RPMI8226 (cell line): ENCODE measurements around the gene MPV17.
"Not testable (repeated sequence)": the region's sequence is repeated elsewhere in the genome, so short reads cannot be mapped to it uniquely, and the experiment has no call there.

Experiments
- DNase-seq: peaks from one replicate; pipeline ENCODE4 v3.0.0-alpha.2; 2015

MPV17 gene

DNA sequence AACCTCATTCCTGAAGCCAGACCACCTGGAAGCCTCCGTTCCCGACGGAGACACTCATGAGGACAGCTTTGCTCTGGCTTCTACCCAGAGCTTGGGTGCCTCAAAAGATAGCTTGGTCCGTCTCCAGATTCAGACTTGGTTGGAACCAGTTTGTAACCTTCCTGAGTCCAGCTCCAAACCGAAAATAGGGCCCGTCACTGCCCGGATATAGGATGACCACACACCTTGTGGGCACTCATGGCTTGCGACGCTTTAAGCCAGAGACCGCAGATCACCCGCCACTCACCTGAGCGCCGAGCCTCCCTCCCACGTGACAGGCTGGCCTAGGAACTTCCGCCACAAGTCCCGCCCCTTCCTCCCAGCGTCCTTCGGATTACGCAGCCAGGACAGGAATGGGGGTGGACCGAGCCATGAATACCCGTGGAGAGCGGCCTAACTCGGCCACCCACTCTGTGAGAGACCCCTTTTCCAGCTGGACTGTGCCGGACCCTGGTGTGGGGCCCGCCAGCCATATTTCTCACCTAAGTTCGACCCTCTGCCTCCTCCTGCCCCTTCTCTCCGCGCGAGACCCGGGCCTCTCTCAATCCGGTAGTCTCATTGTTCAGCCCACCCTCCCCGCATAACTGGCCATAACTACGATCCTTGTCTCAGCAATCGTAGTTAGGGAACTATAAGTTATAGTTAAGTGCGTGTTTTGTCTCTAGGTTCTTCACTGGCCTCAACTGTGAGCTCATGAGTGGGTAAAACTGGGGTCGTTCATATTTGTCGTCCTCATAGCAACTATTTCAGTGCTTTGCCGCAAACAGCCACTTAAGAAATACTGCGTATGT is at the start of gene MPV17:
Gene MPV17, minus strand, starts transcription at position 332 of the 830 bp plus-strand sequence. CDS start 580 bp downstream, outside the sequence.
- peak; percentile 95 for DNase-seq

DNA sequence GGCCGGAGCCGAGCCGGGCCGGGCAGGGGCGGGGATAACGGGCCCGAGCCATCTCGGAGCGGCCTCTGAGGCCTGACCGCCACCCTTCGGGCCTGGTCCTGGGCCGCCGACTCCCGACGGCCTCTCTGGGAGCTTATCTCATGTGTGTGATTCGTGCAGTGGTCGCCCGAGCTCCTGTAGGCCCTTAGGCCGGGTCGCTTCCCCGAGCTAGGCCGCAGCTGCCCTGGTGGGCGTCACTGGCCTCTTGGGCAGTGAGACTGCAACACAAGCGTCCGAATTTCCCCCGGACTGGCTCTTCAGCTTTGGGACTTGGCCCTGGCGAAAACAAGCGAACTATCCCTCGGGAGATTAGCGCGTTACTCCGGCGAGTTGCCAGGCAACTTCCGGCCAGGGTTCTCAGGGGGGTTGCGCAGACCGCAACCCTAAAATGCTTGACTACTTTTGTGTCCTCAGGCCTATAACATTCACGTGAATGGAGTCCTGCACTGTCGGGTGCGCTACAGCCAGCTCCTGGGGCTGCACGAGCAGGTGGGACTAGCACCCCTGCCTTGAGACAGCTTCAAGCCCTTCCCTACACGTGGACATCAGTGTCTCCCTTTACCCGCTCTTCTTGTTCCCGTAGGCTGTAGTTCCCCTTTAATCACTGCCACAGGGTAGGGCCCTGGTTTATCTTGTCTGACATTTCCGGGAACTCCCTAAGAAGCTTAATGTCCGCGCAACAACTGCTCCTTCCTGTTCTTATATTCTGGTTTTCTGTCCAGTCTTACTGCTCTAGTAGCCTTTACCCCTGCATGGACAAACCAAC is 48.1 kb upstream of the MPV17 start:
- DNase-seq, result peak; percentile 57

- DNase-seq, result peak; percentile 99
Observed at GRCh38 chr2:27370026-27370815, 47.3 kb upstream of the MPV17 start, which contains the start of the genes EIF2B4 and SNX17. EIF2B4 (minus strand) TSS chr2:27370338; CDS start chr2:27370314, 24 bp downstream. SNX17 (plus strand) TSS chr2:27370616; CDS start chr2:27370744, 128 bp downstream.

- DNase-seq, result no peak
Observed at GRCh38 chr2:27369471-27370025, 46.7 kb upstream of the MPV17 start.

- no peak for DNase-seq
Observed at GRCh38 chr2:27363933-27364332, 41.0 kb upstream of the MPV17 start.

- no peak for DNase-seq
Observed at GRCh38 chr2:27362678-27363420, 40.0 kb upstream of the MPV17 start.

GRCh38 chr2:27356382-27357181 is 33.7 kb upstream of the MPV17 start, which contains the start of gene GTF3C2:
GTF3C2 (minus strand) TSS chr2:27356764; CDS start chr2:27343554, 13,210 bp downstream.
- DNase-seq, result peak; percentile 97

- DNase-seq, result peak; percentile 74
Observed at GRCh38 chr2:27356056-27356381, 33.1 kb upstream of the MPV17 start.

DNA sequence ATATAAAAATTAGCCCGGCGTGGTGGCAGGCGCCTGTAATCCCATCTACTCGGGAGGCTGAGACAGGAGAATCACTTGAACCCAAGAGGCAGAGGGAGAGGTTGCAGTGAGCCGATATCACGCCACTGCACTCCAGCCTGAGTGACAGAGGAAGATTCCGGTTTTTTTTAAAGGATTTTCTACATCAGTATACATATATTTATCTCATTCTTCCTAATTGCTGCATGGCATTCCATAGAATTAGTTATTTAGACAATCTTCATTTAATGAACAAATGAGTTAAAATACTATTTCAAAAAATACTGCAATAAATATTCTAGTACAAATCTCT is 31.7 kb upstream of the MPV17 start:
- DNase-seq, result no peak

- no peak for DNase-seq
Observed at GRCh38 chr2:27353762-27354596, 31.1 kb upstream of the MPV17 start.

DNA sequence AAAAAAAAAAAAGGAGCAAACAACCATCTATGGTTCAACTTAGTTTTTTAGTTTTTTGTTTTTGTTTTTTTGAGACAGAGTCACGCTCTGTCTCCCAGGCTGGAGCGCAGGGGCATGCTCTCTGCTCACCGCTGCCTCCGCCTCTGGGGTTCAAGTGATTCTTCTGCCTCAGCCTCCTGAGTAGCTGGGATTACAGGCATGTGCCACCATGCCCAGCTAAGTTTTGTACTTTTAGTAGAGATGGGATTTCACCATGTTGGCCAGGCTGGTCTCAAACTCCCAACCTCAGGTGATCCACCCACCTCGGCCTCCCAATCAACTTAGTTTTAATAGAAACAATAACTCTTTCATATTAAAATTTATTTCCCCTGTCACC is 30.5 kb upstream of the MPV17 start:
- DNase-seq, result not testable (repeated sequence)

DNA sequence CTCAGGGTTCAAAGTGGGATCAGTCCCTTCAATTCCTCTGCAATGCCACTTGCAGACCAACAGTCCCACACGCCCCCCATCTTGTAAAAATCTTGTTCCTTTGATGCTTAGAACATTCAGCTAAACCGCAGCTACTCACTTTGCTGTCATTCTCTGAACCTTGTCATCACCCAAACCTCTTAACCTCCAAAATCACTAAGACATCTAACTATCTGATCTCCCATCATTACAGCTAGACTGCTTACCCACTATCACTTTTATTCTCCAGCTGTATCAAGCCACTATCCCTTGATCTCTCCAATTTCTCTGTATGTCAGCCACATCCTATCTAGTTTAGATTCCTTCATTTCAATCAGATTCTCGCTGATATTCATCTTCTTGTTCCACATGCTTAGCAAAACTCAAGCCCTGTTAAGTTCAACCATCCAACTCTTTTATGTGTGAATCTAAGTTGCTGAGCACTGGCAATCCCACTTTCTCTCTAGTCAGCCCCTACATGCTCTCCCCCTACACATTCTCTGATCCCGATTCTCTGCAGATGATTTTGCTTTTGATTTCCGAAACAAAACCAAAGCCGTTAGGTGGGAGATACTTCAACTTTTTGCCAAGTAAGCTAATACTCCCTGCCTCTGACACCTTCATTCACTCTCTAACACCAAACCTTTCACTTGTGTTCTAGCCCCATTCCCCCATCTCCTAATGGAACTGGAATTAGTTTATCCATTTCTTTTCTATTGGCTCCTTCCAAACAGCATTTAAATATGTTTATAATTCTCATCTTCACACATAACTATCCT is 29.1 kb upstream of the MPV17 start:
- no peak for DNase-seq

GRCh38 chr2:27350106-27350693 is 27.3 kb upstream of the MPV17 start:
- peak; percentile 52 for DNase-seq

- no peak for DNase-seq
Observed at GRCh38 chr2:27347641-27348040, 24.7 kb upstream of the MPV17 start.

GRCh38 chr2:27336173-27336572 is 13.3 kb upstream of the MPV17 start:
- DNase-seq, result no peak

- no peak for DNase-seq
Observed at GRCh38 chr2:27335311-27335710, 12.4 kb upstream of the MPV17 start.

DNA sequence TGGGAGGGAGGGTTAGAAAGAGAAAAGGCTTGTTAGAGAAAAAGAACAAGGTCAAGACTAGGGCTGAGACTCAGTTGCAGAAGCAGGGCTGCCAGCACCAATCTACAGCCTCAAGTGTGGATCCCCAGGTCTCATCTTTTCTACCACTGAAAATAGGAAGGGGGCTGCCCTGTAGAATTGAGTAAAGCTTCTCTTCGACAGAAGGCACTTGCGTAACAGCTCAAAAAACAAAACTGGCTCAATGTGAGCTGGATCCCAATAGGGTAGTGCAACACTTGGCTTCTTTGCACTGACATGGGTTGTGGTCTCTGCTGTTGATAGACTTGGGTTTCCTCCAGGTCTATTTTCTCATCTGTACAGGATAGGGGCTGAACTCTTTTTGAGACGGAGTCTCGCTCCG is 1.8 kb upstream of the MPV17 start:
- no peak for DNase-seq

- no peak for DNase-seq
Observed at GRCh38 chr2:27323596-27324285, 844 bp upstream of the MPV17 start.
